NCI-H2081 (cell line): ENCODE measurements around the gene PSMB3.
"Not testable (repeated sequence)": the region's sequence is repeated elsewhere in the genome, so short reads cannot be mapped to it uniquely, and the experiment has no call there.

Experiments
- DNase-seq, 2 experiments: peaks; one replicate each; lab custom pipeline; 2025; lab: John Stamatoyannopoulos, UW

Gene PSMB3

GRCh38 chr17:38749223-38750043 lies 3.1 kb upstream of the PSMB3 start:
- DNase-seq = peak; percentile 59 to 79

GRCh38 chr17:38750044-38750311 lies 2.6 kb upstream of the PSMB3 start:
- DNase-seq = no peak

GRCh38 chr17:38750312-38751121 lies 2.0 kb upstream of the PSMB3 start:
- peak; percentile 25 to 57 for DNase-seq

- peak; percentile 59 to 78 for DNase-seq
These were observed 1.3 kb upstream of the PSMB3 start for GRCh38 chr17:38751144-38751807.

DNA sequence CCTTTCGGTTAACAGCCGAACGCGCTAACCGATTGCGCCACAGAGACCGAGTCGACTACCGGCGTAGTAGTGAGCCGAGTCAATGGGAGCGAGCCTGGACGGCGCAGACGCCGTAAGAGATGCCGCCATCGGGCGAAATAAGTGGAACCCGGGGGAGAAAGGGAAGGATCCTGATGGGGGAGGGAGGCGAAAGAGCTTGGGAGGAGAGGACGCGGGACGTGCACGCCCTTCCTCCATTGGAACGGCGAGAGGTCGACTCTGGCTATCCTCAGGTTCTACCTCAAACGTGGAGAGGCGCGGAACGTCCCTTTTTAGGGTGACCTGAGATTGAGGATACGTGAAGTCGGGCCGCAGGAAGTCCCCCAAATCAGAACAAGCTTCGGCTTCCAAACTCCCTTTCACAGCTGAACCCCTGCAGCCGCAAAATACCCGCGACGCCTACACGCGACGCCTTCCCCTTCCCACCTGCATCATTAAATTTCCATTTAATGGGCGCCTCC lies 683 bp upstream of the PSMB3 start:
- peak; percentile 85 to 88 for DNase-seq

DNA sequence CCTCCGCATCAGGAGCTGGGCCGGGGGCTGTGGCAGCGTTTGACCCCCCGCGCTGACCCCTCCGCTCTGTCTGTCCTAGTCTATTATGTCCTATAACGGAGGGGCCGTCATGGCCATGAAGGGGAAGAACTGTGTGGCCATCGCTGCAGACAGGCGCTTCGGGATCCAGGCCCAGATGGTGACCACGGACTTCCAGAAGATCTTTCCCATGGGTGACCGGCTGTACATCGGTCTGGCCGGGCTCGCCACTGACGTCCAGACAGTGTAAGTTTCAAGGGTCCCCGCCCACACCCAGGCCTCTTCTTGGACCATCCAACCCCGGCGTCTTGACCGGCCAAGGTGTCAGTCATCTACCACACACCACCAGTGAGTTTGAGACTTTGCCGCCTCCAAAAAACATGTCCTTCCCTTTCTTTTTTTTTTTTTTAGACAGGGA lies 548 bp downstream of the PSMB3 start:
- no peak for DNase-seq

- DNase-seq = peak; percentile 20 to 28
These were observed 9.1 kb downstream of the PSMB3 start for GRCh38 chr17:38761612-38762011.

DNA sequence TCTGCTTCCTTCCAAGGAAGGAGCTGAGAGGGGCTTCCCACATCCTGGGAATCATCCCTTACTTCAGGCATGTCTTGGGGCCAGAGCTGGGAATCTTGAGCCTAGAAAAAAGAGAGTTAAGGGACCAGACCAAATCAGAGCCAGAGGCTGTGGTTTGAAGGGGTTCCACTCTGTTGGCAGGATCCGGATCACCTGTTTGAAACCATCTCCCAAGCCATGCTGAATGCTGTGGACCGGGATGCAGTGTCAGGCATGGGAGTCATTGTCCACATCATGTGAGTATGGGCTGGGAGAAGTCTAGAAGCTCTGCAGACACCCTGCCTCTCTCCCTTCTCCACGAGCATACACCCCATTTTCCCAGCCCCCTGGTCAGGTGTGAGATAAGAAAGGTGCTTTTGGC lies 9.7 kb downstream of the PSMB3 start:
- DNase-seq = no peak

DNA sequence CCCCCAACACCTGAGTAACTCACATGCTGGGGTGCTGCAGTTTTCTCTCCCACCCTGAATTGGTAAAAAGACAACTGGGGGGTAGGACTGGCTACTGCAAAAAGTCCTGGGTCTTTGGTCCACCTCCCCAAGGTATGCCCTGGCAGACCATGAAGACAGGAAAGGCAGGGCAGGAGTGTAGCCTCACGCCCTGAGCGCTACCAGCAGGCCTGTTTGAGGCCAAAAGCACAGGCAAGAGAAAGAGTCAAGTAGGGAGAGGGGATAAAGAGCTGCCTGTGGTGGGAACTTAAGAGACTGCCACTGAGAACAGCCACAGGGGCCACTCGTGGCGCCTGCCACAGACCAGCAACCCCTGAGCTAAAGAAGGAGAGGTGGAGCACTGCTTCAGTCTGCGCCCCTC lies 13.8 kb downstream of the PSMB3 start:
- no peak for DNase-seq

DNA sequence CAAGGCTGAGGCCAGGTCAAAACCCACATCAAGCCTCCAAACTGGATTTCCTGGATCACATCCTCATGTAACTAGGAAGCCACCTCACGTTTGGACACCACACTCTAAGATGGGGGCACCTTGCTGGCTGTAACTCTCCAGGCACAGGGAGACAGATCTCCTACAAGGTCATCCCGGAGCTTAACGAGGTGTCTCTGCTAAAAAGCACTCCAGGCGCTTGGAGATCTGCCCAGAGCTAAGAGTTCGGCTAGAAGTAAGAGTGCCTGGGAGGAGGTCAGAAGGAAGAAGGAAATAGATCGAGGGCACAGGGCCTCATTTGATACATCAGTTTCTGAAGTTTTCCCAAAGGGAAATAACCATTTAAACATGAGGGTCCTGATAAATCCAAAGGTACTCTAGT lies 15.9 kb downstream of the PSMB3 start:
- no peak for DNase-seq

DNA sequence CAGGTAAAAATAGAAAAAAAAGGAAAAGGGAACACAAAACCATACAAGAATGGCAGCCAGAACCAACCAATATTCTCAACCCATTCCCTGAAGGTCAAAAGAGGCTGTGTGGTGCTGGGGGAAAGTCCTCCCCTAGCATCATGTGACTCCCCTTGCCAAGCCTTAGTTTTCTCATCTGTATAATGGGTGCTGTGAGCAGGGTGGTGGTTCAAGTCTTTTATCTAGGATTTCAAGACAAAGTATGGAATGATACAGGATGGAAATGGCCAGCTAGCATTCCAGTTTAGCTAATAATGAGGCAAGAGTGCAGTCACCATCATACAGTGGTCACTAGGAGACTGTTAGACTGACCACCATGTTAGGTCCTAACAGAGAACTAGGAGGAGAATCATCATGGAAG lies 20.7 kb downstream of the PSMB3 start:
- no peak for DNase-seq

DNA sequence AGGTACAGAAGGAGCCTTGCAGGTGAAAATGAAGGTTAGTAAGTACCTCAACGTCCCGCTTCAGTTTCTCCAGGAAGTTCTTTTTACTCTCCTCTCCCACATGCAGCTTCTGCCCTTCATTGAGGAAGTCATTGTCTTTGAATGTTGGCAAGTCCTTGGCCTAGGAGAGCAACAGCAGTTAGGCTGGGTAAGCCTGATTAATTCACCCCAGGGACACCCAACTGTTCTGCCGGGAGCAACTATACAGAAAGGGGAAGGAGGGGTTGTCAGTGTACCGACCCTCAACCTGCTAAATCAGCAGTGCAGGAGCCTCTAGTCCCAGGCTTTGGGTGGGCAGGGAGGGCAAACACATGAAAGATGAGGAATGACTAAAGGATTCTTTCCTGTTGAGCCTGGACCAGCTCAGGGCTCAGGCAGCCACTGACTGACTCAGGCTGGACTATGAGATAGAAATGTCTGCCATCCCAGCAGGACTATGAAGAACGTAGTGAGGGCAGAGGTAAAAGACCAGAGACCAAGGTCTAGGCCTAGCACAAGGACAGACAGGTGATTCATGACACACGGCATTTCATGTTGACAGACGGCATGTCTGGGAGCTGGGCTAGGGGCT lies 25.2 kb downstream of the PSMB3 start:
- no peak for DNase-seq

GRCh38 chr17:38779965-38780752 lies 27.6 kb downstream of the PSMB3 start:
- DNase-seq = no peak

DNA sequence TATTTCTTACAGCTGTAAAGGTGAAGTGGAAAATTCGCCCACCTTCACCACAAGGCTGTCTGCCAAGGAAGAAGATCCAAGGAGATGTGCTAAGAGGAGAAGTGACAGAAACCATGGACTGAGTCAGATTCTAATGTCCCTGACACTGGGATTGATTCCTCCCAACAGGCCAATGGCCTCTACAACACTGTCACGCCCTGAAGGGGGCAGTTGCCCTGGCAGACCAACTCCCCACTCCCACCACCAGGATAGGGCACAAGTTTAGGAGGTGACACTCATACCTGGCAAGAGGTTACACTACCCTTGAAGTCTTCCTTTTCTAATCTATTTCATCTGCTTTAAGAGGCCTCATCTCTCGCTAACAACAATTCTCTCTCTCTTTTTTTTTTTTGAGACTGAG lies 30.7 kb downstream of the PSMB3 start:
- DNase-seq = no peak

GRCh38 chr17:38786372-38786771 lies 33.8 kb downstream of the PSMB3 start:
- no peak for DNase-seq

GRCh38 chr17:38787999-38788398 lies 35.5 kb downstream of the PSMB3 start:
- not testable (repeated sequence) for DNase-seq

- DNase-seq = no peak
These were observed 36.6 kb downstream of the PSMB3 start for GRCh38 chr17:38789185-38789584.

GRCh38 chr17:38790148-38790707 lies 37.7 kb downstream of the PSMB3 start:
- not testable (repeated sequence) for DNase-seq

GRCh38 chr17:38791162-38791561 lies 38.6 kb downstream of the PSMB3 start:
- DNase-seq = no peak

DNA sequence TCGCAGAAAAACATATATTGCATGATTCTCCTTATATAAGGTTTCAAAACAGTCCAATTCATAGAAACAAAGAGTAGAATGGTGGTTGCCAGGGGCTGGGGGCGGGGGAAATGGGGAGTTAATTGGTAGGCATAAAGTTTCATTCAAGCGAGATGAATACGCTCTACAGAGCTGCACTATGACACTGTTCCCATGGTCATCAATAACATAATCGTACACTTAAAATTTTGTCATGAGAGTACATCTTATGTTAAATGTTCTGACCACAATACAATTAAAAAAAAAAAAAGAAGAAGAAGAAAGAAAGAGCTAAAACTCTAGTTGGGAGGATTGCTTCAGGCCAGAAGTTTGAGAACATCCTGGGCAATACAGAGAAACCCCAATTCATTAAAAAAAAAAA lies 41.7 kb downstream of the PSMB3 start:
- no peak for DNase-seq
